NCI-H187 (cell line): ENCODE data around the gene KIR2DL1.
"Not testable (repeated sequence)": the region's sequence is repeated elsewhere in the genome, so short reads cannot be mapped to it uniquely, and the experiment has no call there.

Experiments
- DNase-seq, 2 experiments: peaks; one replicate each; lab custom pipeline; 2025; lab: John Stamatoyannopoulos, UW

The KIR2DL1 gene

GRCh38 chr19:54769646-54770045, at the start of gene KIR2DL1:
TSS of gene KIR2DL1 (plus strand) at chr19:54769793. CDS start at chr19:54769851, 58 bp downstream.
- not testable (repeated sequence) for DNase-seq

- no peak for DNase-seq
Measured at GRCh38 chr19:54724142-54724541, 45.5 kb upstream of the KIR2DL1 start, which contains the start of gene KIR3DL3. TSS of gene KIR3DL3 (plus strand) at chr19:54724442. CDS start at chr19:54724497, 55 bp downstream.

DNA sequence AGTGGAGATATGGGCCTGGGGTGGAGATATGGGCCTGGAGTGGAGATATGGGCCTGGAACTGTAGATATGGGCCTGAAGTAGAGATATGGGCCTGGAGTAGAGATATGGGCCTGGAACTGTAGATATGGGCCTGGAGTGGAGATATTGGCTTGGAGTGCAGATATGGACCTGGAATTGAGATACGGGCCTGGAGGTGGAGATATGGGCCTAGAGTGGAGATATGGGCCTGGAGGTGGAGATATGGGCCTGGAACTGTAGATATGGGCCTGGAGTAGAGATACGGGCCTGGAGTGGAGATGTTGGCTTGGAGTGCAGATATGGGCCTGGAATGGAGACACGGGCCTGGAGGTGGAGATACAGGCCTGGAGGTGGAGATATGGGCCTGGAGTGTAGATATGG, 44.9 kb upstream of the KIR2DL1 start:
- DNase-seq, result no peak

- no peak for DNase-seq
Measured at GRCh38 chr19:54725321-54725720, 44.3 kb upstream of the KIR2DL1 start.

DNA sequence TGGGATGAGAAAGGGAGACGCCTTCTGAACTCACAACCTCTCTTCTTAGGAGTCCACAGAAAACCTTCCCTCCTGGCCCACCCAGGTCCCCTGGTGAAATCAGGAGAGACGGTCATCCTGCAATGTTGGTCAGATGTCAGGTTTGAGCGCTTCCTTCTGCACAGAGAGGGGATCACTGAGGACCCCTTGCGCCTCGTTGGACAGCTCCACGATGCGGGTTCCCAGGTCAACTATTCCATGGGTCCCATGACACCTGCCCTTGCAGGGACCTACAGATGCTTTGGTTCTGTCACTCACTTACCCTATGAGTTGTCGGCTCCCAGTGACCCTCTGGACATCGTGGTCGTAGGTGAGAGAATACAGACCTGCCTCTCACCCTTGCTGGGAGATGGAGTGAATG, 42.0 kb upstream of the KIR2DL1 start:
- no peak for DNase-seq

DNA sequence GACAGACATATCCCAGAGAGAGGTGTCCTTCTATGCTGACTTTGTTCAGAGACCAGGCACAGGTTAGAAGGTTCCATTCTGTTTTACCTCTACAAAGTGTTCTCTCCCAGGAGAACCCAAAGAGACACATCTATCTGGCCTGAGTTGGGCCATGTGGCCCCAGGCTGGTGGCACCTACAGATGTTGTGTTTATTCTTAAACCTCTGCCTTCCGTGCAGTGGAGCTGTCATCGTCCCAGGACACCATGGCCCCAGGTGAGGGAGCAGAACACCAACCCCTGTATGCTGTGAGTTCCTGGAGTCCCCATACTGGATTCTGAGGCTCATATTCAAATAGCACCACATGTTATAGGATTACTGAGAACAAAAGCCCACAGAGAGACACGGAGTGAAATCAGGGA, 41.4 kb upstream of the KIR2DL1 start:
- no peak for DNase-seq

DNA sequence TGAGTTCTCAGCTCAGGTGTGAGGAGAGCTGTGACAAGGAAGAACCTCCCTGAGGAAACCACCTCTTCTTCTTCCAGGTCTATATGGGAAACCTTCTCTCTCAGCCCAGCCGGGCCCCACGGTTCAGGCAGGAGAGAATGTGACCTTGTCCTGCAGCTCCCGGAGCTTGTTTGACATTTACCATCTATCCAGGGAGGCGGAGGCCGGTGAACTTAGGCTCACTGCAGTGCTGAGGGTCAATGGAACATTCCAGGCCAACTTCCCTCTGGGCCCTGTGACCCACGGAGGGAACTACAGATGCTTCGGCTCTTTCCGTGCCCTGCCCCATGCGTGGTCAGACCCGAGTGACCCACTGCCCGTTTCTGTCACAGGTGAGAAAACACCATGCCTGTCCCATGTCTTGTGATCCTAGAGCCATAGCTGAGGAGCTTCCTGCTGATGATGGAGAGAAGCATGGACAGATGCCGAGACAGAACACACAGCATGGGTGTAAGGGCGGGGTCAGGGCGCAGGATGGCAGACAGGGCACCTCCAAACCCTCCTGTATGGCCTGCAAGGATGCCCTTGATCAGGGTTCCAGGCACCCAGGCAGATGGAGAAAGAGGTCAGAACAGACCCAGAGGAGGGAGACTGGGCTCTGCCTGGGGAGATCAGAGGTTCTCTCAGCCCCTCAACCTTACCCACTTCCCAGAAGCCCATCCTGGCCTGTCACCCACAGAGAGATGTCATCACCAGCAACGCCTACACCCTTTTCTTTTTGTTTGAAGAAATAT, 40.0 kb upstream of the KIR2DL1 start:
- no peak for DNase-seq

DNA sequence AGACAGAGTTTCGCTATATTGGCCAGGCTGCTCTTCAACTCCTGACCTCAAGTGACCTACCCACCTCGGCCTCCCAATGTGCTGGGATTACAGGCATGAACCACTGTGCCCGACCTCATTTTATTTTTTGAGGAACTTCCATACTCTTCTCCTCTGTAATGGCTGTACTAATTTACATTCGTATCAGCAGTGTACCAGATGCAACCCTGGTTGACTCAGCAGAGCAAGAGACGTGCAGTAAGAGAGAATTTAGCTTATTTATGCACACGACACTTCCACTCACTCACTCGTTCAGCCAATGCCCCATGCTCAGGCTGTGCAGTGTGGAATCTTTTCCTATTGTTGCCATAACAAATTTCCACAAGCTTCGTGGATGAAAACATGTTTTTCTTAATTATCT, 38.4 kb upstream of the KIR2DL1 start:
- no peak for DNase-seq

GRCh38 chr19:54738306-54738705, 31.3 kb upstream of the KIR2DL1 start, which contains the start of gene KIR2DL3:
TSS of gene KIR2DL3 (plus strand) at chr19:54738513. CDS start at chr19:54738546, 33 bp downstream.
- DNase-seq, result not testable (repeated sequence)

DNA sequence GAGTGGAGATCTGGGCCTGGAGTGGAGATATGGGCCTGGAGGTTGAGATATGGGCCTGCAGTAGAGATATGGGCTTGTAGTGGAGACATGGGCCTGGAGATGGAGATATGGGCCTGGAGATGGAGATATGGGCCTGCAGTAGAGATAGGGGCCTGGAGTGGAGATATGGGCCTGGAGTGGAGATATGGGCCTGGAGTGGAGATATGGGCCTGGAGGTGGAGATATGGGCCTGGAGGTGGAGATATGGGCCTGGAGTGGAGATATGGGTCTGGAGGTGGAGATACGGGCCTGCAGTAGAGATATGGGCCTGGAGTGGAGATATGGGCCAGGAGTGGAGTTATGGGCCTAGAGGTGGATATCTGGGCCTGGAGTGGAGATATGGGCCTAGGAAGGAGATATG, 30.9 kb upstream of the KIR2DL1 start:
- DNase-seq, result no peak

- no peak for DNase-seq
Measured at GRCh38 chr19:54739587-54740497, 29.8 kb upstream of the KIR2DL1 start.

DNA sequence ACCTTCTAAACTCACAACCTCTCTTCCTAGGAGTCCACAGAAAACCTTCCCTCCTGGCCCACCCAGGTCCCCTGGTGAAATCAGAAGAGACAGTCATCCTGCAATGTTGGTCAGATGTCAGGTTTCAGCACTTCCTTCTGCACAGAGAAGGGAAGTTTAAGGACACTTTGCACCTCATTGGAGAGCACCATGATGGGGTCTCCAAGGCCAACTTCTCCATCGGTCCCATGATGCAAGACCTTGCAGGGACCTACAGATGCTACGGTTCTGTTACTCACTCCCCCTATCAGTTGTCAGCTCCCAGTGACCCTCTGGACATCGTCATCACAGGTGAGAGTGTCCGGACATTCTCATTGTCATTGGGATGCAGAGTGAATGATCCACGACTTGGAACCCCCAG, 27.6 kb upstream of the KIR2DL1 start:
- not testable (repeated sequence) for DNase-seq

DNA sequence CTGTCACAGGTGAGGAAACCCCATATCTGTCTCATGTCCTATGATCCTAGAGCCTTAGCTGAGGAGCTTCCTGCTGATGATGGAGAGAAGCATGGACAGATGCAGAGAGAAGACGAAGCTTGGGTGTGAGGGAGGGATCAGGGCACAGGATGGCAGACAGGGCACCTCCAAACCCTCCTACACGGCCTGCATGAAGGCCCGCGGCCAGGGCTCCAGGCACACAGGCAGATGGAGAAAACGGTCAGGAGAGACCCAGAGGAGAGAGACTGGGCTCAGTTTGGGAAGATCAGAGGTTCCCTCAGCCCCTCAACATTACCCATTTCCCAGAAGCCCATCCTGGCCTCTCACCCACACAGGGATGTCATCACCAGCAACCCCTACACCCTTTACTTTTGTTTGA, 25.5 kb upstream of the KIR2DL1 start:
- not testable (repeated sequence) for DNase-seq

DNA sequence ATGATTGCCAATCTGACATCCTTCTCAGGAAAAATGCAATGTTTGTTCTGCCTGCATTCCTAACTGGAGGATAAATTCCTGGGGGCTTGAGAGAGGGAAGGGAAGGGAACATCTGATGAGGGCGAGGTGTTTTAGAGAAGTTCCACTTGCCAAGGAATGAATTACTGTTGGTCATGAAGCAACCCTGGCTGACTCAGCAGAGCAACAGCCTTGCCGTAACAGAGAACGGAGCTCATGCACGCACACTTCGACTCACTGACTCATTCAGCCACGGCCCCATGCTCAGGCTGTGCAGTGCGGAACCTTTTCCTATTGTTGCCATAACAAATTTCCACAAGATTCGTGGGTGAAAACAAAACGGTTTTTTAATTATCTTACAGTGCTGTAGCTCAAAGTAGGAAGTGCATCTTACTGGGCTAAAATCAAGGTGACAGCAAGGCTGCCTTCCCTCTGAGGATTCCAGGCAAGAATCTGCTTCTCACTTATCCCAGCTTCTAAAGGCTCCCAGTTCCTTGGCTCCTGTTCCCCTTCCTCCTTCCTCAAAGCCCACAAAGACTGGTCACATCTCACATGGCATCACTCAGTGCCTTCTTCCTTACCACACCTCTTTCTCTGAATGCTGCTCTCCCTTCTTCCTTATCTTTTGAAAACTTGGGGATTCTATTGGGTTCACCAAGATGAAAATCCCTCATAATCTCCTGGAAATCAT, 21.8 kb upstream of the KIR2DL1 start:
- not testable (repeated sequence) for DNase-seq

DNA sequence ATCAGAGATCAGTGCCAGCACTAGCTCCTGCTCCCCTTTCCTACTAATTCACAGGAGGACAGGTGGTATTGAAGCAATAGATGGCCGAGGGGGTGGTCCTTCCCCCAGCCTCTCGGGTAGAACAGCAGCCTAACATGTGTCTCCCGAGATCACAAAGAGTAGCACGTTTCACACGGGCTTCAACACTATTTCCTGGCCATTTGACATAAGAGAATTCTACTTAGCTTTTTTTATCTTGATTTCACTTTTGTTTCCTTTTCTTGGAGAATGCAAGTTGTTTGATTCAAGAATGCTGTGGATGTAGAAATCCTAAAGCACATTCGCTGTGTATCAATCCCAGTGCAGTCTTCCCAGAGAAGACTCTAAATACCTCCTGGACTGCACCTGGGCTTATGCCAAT, 19.3 kb upstream of the KIR2DL1 start:
- not testable (repeated sequence) for DNase-seq

GRCh38 chr19:54756204-54757110, 13.1 kb upstream of the KIR2DL1 start:
- DNase-seq, result not testable (repeated sequence)

DNA sequence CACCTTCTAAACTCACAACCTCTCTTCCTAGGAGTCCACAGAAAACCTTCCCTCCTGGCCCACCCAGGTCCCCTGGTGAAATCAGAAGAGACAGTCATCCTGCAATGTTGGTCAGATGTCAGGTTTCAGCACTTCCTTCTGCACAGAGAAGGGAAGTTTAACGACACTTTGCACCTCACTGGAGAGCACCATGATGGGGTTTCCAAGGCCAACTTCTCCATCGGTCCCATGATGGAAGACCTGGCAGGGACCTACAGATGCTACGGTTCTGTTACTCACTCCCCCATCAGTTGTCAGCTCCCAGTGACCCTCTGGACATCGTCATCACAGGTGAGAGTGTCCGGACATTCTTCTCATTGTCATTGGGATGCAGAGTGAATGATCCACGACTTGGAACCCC, 11.0 kb upstream of the KIR2DL1 start:
- DNase-seq, result not testable (repeated sequence)

DNA sequence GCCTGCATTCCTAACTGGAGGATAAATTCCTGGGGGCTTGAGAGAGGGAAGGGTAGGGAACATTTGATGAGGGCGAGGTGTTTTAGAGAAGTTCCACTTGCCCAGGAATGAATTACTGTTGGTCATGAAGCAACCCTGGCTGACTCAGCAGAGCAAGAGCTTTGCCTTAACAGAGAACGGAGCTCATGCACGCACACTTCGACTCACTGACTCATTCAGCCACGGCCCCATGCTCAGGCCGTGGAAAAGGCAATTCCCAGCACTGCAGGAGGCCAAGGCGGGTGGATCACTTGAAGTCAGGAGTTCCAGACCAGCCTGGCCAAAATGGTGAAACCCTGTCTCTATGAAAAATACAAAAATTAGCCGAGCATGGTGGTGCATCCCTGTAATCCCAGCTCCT, 5.4 kb upstream of the KIR2DL1 start:
- not testable (repeated sequence) for DNase-seq

DNA sequence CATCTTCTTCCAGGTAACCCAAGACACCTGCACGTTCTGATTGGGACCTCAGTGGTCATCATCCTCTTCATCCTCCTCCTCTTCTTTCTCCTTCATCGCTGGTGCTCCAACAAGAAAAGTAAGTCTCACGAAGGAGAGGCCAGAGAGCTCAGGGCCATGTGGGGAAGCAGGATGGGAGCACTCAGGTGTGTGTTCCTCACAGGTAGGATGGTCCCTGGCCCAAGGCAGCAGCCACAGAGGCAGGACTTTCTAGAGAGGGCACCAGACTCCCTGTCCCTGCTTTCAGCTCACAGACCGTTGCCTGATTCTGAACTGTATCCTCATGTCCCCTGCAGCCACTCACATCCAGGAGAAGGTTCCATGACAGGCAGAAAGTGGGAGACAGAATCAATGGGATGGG, 3.1 kb upstream of the KIR2DL1 start:
- not testable (repeated sequence) for DNase-seq

GRCh38 chr19:54770511-54770910, 918 bp downstream of the KIR2DL1 start:
- DNase-seq, result not testable (repeated sequence)
